Adrenal gland (tissue), 5 donors: ENCODE results near the gene TMEM63A.

Source experiments
- CTCF ChIP-seq, 6 experiments: fragments of 450-650 bp in 4 of 6; fragments of 200-600 bp in 2 of 6; sonication (generic) in 1 of 6; IDR thresholded peaks; 1 replicate in 5 of 6; 2 replicates in 1 of 6; pipeline versions ENCODE4 v1.5.1 to v1.8.0; 2016 to 2021; ENCODE audit warnings: antibody characterized with exemption in 6 of 6, mild to moderate bottlenecking in 2 of 6, moderate library complexity in 1 of 6
- POLR2A ChIP-seq, 2 donors: fragments of 450-650 bp; IDR thresholded peaks; one replicate each; pipeline ENCODE4 v1.6.1; 2017; ENCODE audit warnings: antibody characterized with exemption in 2 of 2, mild to moderate bottlenecking in 2 of 2, moderate library complexity in 1 of 2
- donor health status: DM: no; HTN: no; CAD: no.

GRCh38 chr1:225908773-225909172 lies 26.6 kb upstream of the TMEM63A start:
- TF ChIP-seq CTCF (IDR thresholded peaks at IDR 0.05): no peak
- TF ChIP-seq POLR2A (IDR thresholded peaks at IDR 0.05): no peak
